ENCODE measurements around the gene SLC35G1. TPM values are rescaled to one million over a fixed set of nuclear protein-coding genes. Genes with fewer than 3 reads are reported as not detected.

Gene SLC35G1
- total RNA-seq, 1 donor from 2014 or later = 1.0 TPM

- H3K4me3 ChIP-seq (ENCODE audit: low read length in 3 of 3) = no peak overlapping the region
- no peaks in the 10 kb centered on the region for H3K4me1 ChIP-seq (ENCODE audit: control insufficient read depth in 3 of 3, insufficient read depth in 3 of 3, low read length in 3 of 3)
- H3K27me3 ChIP-seq (ENCODE audit: control insufficient read depth in 3 of 3, insufficient read depth in 3 of 3, low read length in 3 of 3) = no peaks in the 10 kb centered on the region
- H3K9ac ChIP-seq (ENCODE audit: low read depth in 1 of 3, low read length in 3 of 3) = no peak overlapping the region
- H3K9me3 ChIP-seq (ENCODE audit: control insufficient read depth in 3 of 3, low read length in 3 of 3) = no peaks in the 10 kb centered on the region
- H3K27ac ChIP-seq (ENCODE audit: low read depth, low read length) = no peak overlapping the region
- H3K36me3 ChIP-seq (ENCODE audit: control insufficient read depth in 3 of 3, insufficient read depth in 3 of 3, low read length in 3 of 3) = no peaks in the 10 kb centered on the region
Observed at GRCh38 chr10:93876381-93876780, 17.4 kb upstream of the SLC35G1 start.

GRCh38 chr10:93879273-93879672 lies 14.5 kb upstream of the SLC35G1 start:
- Histone ChIP-seq H3K36me3 (ENCODE audit: control insufficient read depth in 3 of 3, insufficient read depth in 3 of 3, low read length in 3 of 3) (no peaks in the 10 kb centered on the region), H3K4me1 (ENCODE audit: control insufficient read depth in 3 of 3, insufficient read depth in 3 of 3, low read length in 3 of 3) (no peaks in the 10 kb centered on the region), H3K9me3 (ENCODE audit: control insufficient read depth in 3 of 3, low read length in 3 of 3) (peaks cover 0 to 2% (median 0%) of the 10 kb centered on the region in 3 donors), H3K27ac (ENCODE audit: low read depth, low read length) (no peak overlapping the region), H3K4me3 (ENCODE audit: low read length in 3 of 3) (no peak overlapping the region), H3K27me3 (ENCODE audit: control insufficient read depth in 3 of 3, insufficient read depth in 3 of 3, low read length in 3 of 3) (no peaks in the 10 kb centered on the region), H3K9ac (ENCODE audit: low read depth in 1 of 3, low read length in 3 of 3) (no peak overlapping the region)

- Histone ChIP-seq H3K9ac (ENCODE audit: low read depth in 1 of 3, low read length in 3 of 3) (peak overlapping the region; percentile 70 to 86 (median 73)), H3K4me3 (ENCODE audit: low read length in 3 of 3) (peak overlapping the region; percentile 80 to 85 (median 84)), H3K9me3 (ENCODE audit: control insufficient read depth in 3 of 3, low read length in 3 of 3) (no peaks in the 10 kb centered on the region), H3K27ac (ENCODE audit: low read depth, low read length) (no peak overlapping the region), H3K4me1 (ENCODE audit: control insufficient read depth in 3 of 3, insufficient read depth in 3 of 3, low read length in 3 of 3) (peaks cover 0 to 9% (median 8%) of the 10 kb centered on the region in 3 donors), H3K27me3 (ENCODE audit: control insufficient read depth in 3 of 3, insufficient read depth in 3 of 3, low read length in 3 of 3) (no peaks in the 10 kb centered on the region), H3K36me3 (ENCODE audit: control insufficient read depth in 3 of 3, insufficient read depth in 3 of 3, low read length in 3 of 3) (peaks cover 0 to 3% (median 0%) of the 10 kb centered on the region in 3 donors)
Observed at GRCh38 chr10:93894516-93895378, 969 bp downstream of the SLC35G1 start.

GRCh38 chr10:93897070-93897780 lies 3.4 kb downstream of the SLC35G1 start:
- Histone ChIP-seq H3K9me3 (ENCODE audit: control insufficient read depth in 3 of 3, low read length in 3 of 3) (no peaks in the 10 kb centered on the region), H3K27ac (ENCODE audit: low read depth, low read length) (no peak overlapping the region), H3K4me1 (ENCODE audit: control insufficient read depth in 3 of 3, insufficient read depth in 3 of 3, low read length in 3 of 3) (peaks cover 0 to 9% (median 8%) of the 10 kb centered on the region in 3 donors), H3K36me3 (ENCODE audit: control insufficient read depth in 3 of 3, insufficient read depth in 3 of 3, low read length in 3 of 3) (peaks cover 0 to 5% (median 0%) of the 10 kb centered on the region in 3 donors), H3K27me3 (ENCODE audit: control insufficient read depth in 3 of 3, insufficient read depth in 3 of 3, low read length in 3 of 3) (no peaks in the 10 kb centered on the region), H3K4me3 (ENCODE audit: low read length in 3 of 3) (no peak overlapping the region), H3K9ac (ENCODE audit: low read depth in 1 of 3, low read length in 3 of 3) (no peak overlapping the region)

- peaks cover 0 to 9% (median 5%) of the 10 kb centered on the region in 3 donors for H3K4me1 ChIP-seq (ENCODE audit: control insufficient read depth in 3 of 3, insufficient read depth in 3 of 3, low read length in 3 of 3)
- no peak overlapping the region for H3K9ac ChIP-seq (ENCODE audit: low read depth in 1 of 3, low read length in 3 of 3)
- H3K27ac ChIP-seq (ENCODE audit: low read depth, low read length) = no peak overlapping the region
- H3K4me3 ChIP-seq (ENCODE audit: low read length in 3 of 3) = no peak overlapping the region
- peaks cover 0 to 5% (median 0%) of the 10 kb centered on the region in 3 donors for H3K36me3 ChIP-seq (ENCODE audit: control insufficient read depth in 3 of 3, insufficient read depth in 3 of 3, low read length in 3 of 3)
- no peaks in the 10 kb centered on the region for H3K9me3 ChIP-seq (ENCODE audit: control insufficient read depth in 3 of 3, low read length in 3 of 3)
- no peaks in the 10 kb centered on the region for H3K27me3 ChIP-seq (ENCODE audit: control insufficient read depth in 3 of 3, insufficient read depth in 3 of 3, low read length in 3 of 3)
Observed at GRCh38 chr10:93899109-93899508, 5.3 kb downstream of the SLC35G1 start.

GRCh38 chr10:93903051-93903450 lies 9.3 kb downstream of the SLC35G1 start:
- no peak overlapping the region for H3K9ac ChIP-seq (ENCODE audit: low read depth in 1 of 3, low read length in 3 of 3)
- no peaks in the 10 kb centered on the region for H3K4me1 ChIP-seq (ENCODE audit: control insufficient read depth in 3 of 3, insufficient read depth in 3 of 3, low read length in 3 of 3)
- no peaks in the 10 kb centered on the region for H3K9me3 ChIP-seq (ENCODE audit: control insufficient read depth in 3 of 3, low read length in 3 of 3)
- no peak overlapping the region for H3K4me3 ChIP-seq (ENCODE audit: low read length in 3 of 3)
- H3K36me3 ChIP-seq (ENCODE audit: control insufficient read depth in 3 of 3, insufficient read depth in 3 of 3, low read length in 3 of 3) = peaks cover 0 to 2% (median 2%) of the 10 kb centered on the region in 3 donors
- no peaks in the 10 kb centered on the region for H3K27me3 ChIP-seq (ENCODE audit: control insufficient read depth in 3 of 3, insufficient read depth in 3 of 3, low read length in 3 of 3)
- no peak overlapping the region for H3K27ac ChIP-seq (ENCODE audit: low read depth, low read length)

GRCh38 chr10:93904901-93905300 lies 11.1 kb downstream of the SLC35G1 start:
- no peaks in the 10 kb centered on the region for H3K9me3 ChIP-seq (ENCODE audit: control insufficient read depth in 3 of 3, low read length in 3 of 3)
- no peak overlapping the region for H3K27ac ChIP-seq (ENCODE audit: low read depth, low read length)
- H3K27me3 ChIP-seq (ENCODE audit: control insufficient read depth in 3 of 3, insufficient read depth in 3 of 3, low read length in 3 of 3) = no peaks in the 10 kb centered on the region
- H3K4me1 ChIP-seq (ENCODE audit: control insufficient read depth in 3 of 3, insufficient read depth in 3 of 3, low read length in 3 of 3) = no peaks in the 10 kb centered on the region
- H3K4me3 ChIP-seq (ENCODE audit: low read length in 3 of 3) = no peak overlapping the region
- H3K9ac ChIP-seq (ENCODE audit: low read depth in 1 of 3, low read length in 3 of 3) = no peak overlapping the region
- peaks cover 0 to 5% (median 2%) of the 10 kb centered on the region in 3 donors for H3K36me3 ChIP-seq (ENCODE audit: control insufficient read depth in 3 of 3, insufficient read depth in 3 of 3, low read length in 3 of 3)

GRCh38 chr10:93907059-93907458 lies 13.3 kb downstream of the SLC35G1 start:
- H3K36me3 ChIP-seq (ENCODE audit: control insufficient read depth in 3 of 3, insufficient read depth in 3 of 3, low read length in 3 of 3) = peaks cover 0 to 5% (median 0%) of the 10 kb centered on the region in 3 donors
- no peaks in the 10 kb centered on the region for H3K4me1 ChIP-seq (ENCODE audit: control insufficient read depth in 3 of 3, insufficient read depth in 3 of 3, low read length in 3 of 3)
- H3K9ac ChIP-seq (ENCODE audit: low read depth in 1 of 3, low read length in 3 of 3) = no peak overlapping the region
- no peaks in the 10 kb centered on the region for H3K9me3 ChIP-seq (ENCODE audit: control insufficient read depth in 3 of 3, low read length in 3 of 3)
- H3K4me3 ChIP-seq (ENCODE audit: low read length in 3 of 3) = no peak overlapping the region
- no peaks in the 10 kb centered on the region for H3K27me3 ChIP-seq (ENCODE audit: control insufficient read depth in 3 of 3, insufficient read depth in 3 of 3, low read length in 3 of 3)
- no peak overlapping the region for H3K27ac ChIP-seq (ENCODE audit: low read depth, low read length)

GRCh38 chr10:93911866-93912265 lies 18.1 kb downstream of the SLC35G1 start:
- Histone ChIP-seq H3K36me3 (ENCODE audit: control insufficient read depth in 3 of 3, insufficient read depth in 3 of 3, low read length in 3 of 3) (peaks cover 0 to 3% (median 0%) of the 10 kb centered on the region in 3 donors), H3K4me1 (ENCODE audit: control insufficient read depth in 3 of 3, insufficient read depth in 3 of 3, low read length in 3 of 3) (peaks cover 0 to 2% (median 0%) of the 10 kb centered on the region in 3 donors), H3K27ac (ENCODE audit: low read depth, low read length) (no peak overlapping the region), H3K27me3 (ENCODE audit: control insufficient read depth in 3 of 3, insufficient read depth in 3 of 3, low read length in 3 of 3) (no peaks in the 10 kb centered on the region), H3K4me3 (ENCODE audit: low read length in 3 of 3) (no peak overlapping the region), H3K9me3 (ENCODE audit: control insufficient read depth in 3 of 3, low read length in 3 of 3) (no peaks in the 10 kb centered on the region), H3K9ac (ENCODE audit: low read depth in 1 of 3, low read length in 3 of 3) (no peak overlapping the region)

GRCh38 chr10:93912444-93912843 lies 18.7 kb downstream of the SLC35G1 start:
- Histone ChIP-seq H3K4me3 (ENCODE audit: low read length in 3 of 3) (no peak overlapping the region), H3K27ac (ENCODE audit: low read depth, low read length) (no peak overlapping the region), H3K27me3 (ENCODE audit: control insufficient read depth in 3 of 3, insufficient read depth in 3 of 3, low read length in 3 of 3) (no peaks in the 10 kb centered on the region), H3K4me1 (ENCODE audit: control insufficient read depth in 3 of 3, insufficient read depth in 3 of 3, low read length in 3 of 3) (peaks cover 0 to 3% (median 0%) of the 10 kb centered on the region in 3 donors), H3K36me3 (ENCODE audit: control insufficient read depth in 3 of 3, insufficient read depth in 3 of 3, low read length in 3 of 3) (peaks cover 0 to 3% (median 0%) of the 10 kb centered on the region in 3 donors), H3K9ac (ENCODE audit: low read depth in 1 of 3, low read length in 3 of 3) (no peak overlapping the region), H3K9me3 (ENCODE audit: control insufficient read depth in 3 of 3, low read length in 3 of 3) (no peaks in the 10 kb centered on the region)

Data from skeletal muscle tissue (tissue), 4 donors.